HFFc6 (cell line): ENCODE measurements around the gene CCSER2. TPM values are rescaled to one million over a fixed set of nuclear protein-coding genes. Genes with fewer than 3 reads are reported as not detected.

Source experiments
- DNase-seq: peaks from one replicate; pipeline ENCODE4 v3.0.0-alpha.2; 2018
- H3K27ac Mint-ChIP-seq: 2 replicates; pipeline ENCODE4 v1.8.0; 2020; ENCODE audit warnings: mild to moderate bottlenecking, mixed read lengths
- H3K27me3 Mint-ChIP-seq: 2 replicates; pipeline ENCODE4 v1.8.0; 2021; ENCODE audit warnings: mild to moderate bottlenecking, moderate library complexity, mixed read lengths; ENCODE audit not compliant: insufficient read depth
- H3K36me3 Mint-ChIP-seq: 2 replicates; pipeline ENCODE4 v1.8.0; 2021; ENCODE audit warnings: low read depth, mixed read lengths
- H3K4me1 Mint-ChIP-seq: 2 replicates; pipeline ENCODE4 v1.8.0; 2020; ENCODE audit warnings: low read depth, mixed read lengths
- H3K4me3 Mint-ChIP-seq: 2 replicates; pipeline ENCODE4 v1.8.0; 2020; ENCODE audit warnings: mild to moderate bottlenecking, moderate library complexity, mixed read lengths
- H3K9me3 Mint-ChIP-seq: 2 replicates; pipeline ENCODE4 v1.8.0; 2020; ENCODE audit warnings: mild to moderate bottlenecking, mixed read lengths
- CTCF ChIP-seq: fragments of 200-600 bp; sonication (generic); IDR thresholded peaks from 2 replicates; pipeline ENCODE4 v1.5.0; 2021; ENCODE audit warnings: antibody characterized with exemption, mild to moderate bottlenecking
- total RNA-seq, 6 experiments: library from RNA; stranded (reverse); fragmentation: NEBNext Ultra II Directional; extraction: Animal tissue kit (Norgen Biotek cat#: 25700); gene quantifications; 2 replicates in 1 of 6; 3 replicates in 5 of 6; pipeline ENCODE4 v1.2.3, GENCODE V29; 2021

Gene CCSER2
- total RNA-seq, 6 experiments from 2014 or later: 36.1 to 46.9 (median 43.0) TPM

GRCh38 chr10:84390364-84390763 lies 62.0 kb downstream of the CCSER2 start:
- Mint-ChIP-seq H3K9me3 (0 out of 2 replicates have a peak, but pooled peaks cover 3% of the 10 kb centered on the region), H3K4me1 (peaks cover 11% of the 10 kb centered on the region; the same call in 1 of the 2 replicates), H3K36me3 (peaks cover 13% of the 10 kb centered on the region), H3K27me3 (no peaks in the 10 kb centered on the region), H3K4me3 (no peak overlapping the region), H3K27ac (no peak overlapping the region)
- DNase-seq: no peak
- TF ChIP-seq CTCF: no peak

GRCh38 chr10:84391326-84391725 lies 62.9 kb downstream of the CCSER2 start:
- Mint-ChIP-seq H3K9me3 (no peaks in the 10 kb centered on the region), H3K36me3 (peaks cover 14% of the 10 kb centered on the region), H3K4me3 (no peak overlapping the region), H3K4me1 (peaks cover 11% of the 10 kb centered on the region; the same call in 1 of the 2 replicates), H3K27me3 (no peaks in the 10 kb centered on the region), H3K27ac (no peak overlapping the region)
- no peak for TF ChIP-seq CTCF
- no peak for DNase-seq

GRCh38 chr10:84392181-84392580 lies 63.8 kb downstream of the CCSER2 start:
- Mint-ChIP-seq H3K36me3 (peaks cover 14% of the 10 kb centered on the region), H3K4me3 (no peak overlapping the region), H3K27ac (no peak overlapping the region), H3K9me3 (no peaks in the 10 kb centered on the region), H3K27me3 (no peaks in the 10 kb centered on the region), H3K4me1 (peaks cover 11% of the 10 kb centered on the region; the same call in 1 of the 2 replicates)
- no peak for TF ChIP-seq CTCF
- no peak for DNase-seq

GRCh38 chr10:84395581-84395980 lies 67.2 kb downstream of the CCSER2 start:
- no peak for TF ChIP-seq CTCF
- no peak overlapping the region for H3K4me3 Mint-ChIP-seq
- H3K27me3 Mint-ChIP-seq: no peaks in the 10 kb centered on the region
- H3K36me3 Mint-ChIP-seq: peaks cover 21% of the 10 kb centered on the region
- no peak overlapping the region for H3K27ac Mint-ChIP-seq
- no peak for DNase-seq
- H3K9me3 Mint-ChIP-seq: no peaks in the 10 kb centered on the region; the same call in 1 of the 2 replicates
- peaks cover 11% of the 10 kb centered on the region; the same call in 1 of the 2 replicates for H3K4me1 Mint-ChIP-seq

- no peak for DNase-seq
- H3K27me3 Mint-ChIP-seq: no peaks in the 10 kb centered on the region
- H3K4me3 Mint-ChIP-seq: no peak overlapping the region
- peaks cover 21% of the 10 kb centered on the region for H3K36me3 Mint-ChIP-seq
- H3K27ac Mint-ChIP-seq: no peak overlapping the region
- no peak for TF ChIP-seq CTCF
- no peaks in the 10 kb centered on the region; the same call in 1 of the 2 replicates for H3K9me3 Mint-ChIP-seq
- no peaks in the 10 kb centered on the region for H3K4me1 Mint-ChIP-seq
Measured at GRCh38 chr10:84397735-84398144, 69.4 kb downstream of the CCSER2 start.

GRCh38 chr10:84398696-84399095 lies 70.3 kb downstream of the CCSER2 start:
- Mint-ChIP-seq H3K4me1 (peaks cover 2% of the 10 kb centered on the region; the same call in 1 of the 2 replicates), H3K27me3 (no peaks in the 10 kb centered on the region), H3K9me3 (no peaks in the 10 kb centered on the region; the same call in 1 of the 2 replicates), H3K4me3 (no peak overlapping the region), H3K27ac (no peak overlapping the region), H3K36me3 (peaks cover 21% of the 10 kb centered on the region)
- no peak for DNase-seq
- TF ChIP-seq CTCF: no peak
